Measurements from ENCODE around the gene STARD13. TPM values are rescaled to one million over a fixed set of nuclear protein-coding genes. Genes with fewer than 3 reads are reported as not detected.
A peak's percentile ranks its signal among the peaks of the same experiment; 100 is the strongest.

The STARD13 gene
- total RNA-seq, 2 donors from 2014 or later, result 27.4 to 31.1 TPM

GRCh38 chr13:33115274-33115673 lies 170.3 kb downstream of the STARD13 start:
- intact Hi-C loops (cut with DNase I), result loop anchor here (5.0 kb wide), 1 partner anchor 87 kb away; no protein-coding TSS in a partner anchor
- WGBS, result 85% methylated on average over 2 of the region's 2 CpGs

GRCh38 chr13:33114146-33114545 lies 171.4 kb downstream of the STARD13 start:
- Histone ChIP-seq H3K4me1 (replicated peaks) (peaks cover 25% of the 10 kb centered on the region), H3K4me3 (no peak overlapping the region), H3K27ac (peak overlapping the region; percentile 34 to 65), H3K36me3 (no peaks in the 10 kb centered on the region), H3K9me3 (no peaks in the 10 kb centered on the region), H3K27me3 (replicated peaks; ENCODE audit: insufficient read depth) (no peaks in the 10 kb centered on the region)
- no peak for DNase-seq (ENCODE audit: low spot score)
- TF ChIP-seq CTCF (IDR thresholded peaks at IDR 0.05) (no peak), POLR2A (IDR thresholded peaks at IDR 0.05) (no peak), POLR2AphosphoS5 (IDR thresholded peaks at IDR 0.05) (peak; percentile 44)
- WGBS, result 80% methylated on average over 5 of the region's 5 CpGs
- intact Hi-C loops (cut with DNase I), result no loop called here

More at GRCh38 chr13:33115274-33115673, 170.3 kb downstream of the STARD13 start:
- no peak for DNase-seq (ENCODE audit: low spot score)
- no peaks in the 10 kb centered on the region for H3K9me3 ChIP-seq
- H3K4me3 ChIP-seq, result no peak overlapping the region
- H3K27me3 ChIP-seq (replicated peaks; ENCODE audit: insufficient read depth), result no peaks in the 10 kb centered on the region
- TF ChIP-seq POLR2A (IDR thresholded peaks at IDR 0.05) (no peak), POLR2AphosphoS5 (IDR thresholded peaks at IDR 0.05) (no peak), CTCF (IDR thresholded peaks at IDR 0.05) (no peak)
- peaks cover 17% of the 10 kb centered on the region for H3K4me1 ChIP-seq (replicated peaks)
- no peaks in the 10 kb centered on the region for H3K36me3 ChIP-seq
- peak overlapping the region; percentile 23 to 43 for H3K27ac ChIP-seq

- Histone ChIP-seq H3K36me3 (no peaks in the 10 kb centered on the region), H3K9me3 (no peaks in the 10 kb centered on the region), H3K27ac (peak overlapping the region; percentile 34 to 65), H3K27me3 (replicated peaks; ENCODE audit: insufficient read depth) (no peaks in the 10 kb centered on the region), H3K4me1 (replicated peaks) (peaks cover 25% of the 10 kb centered on the region), H3K4me3 (no peak overlapping the region)
- intact Hi-C loops (cut with DNase I), result no loop called here
- WGBS, result 71% methylated on average over 12 of the region's 12 CpGs
- DNase-seq (ENCODE audit: low spot score), result no peak
- TF ChIP-seq CTCF (IDR thresholded peaks at IDR 0.05), result no peak
- no peak for TF ChIP-seq POLR2AphosphoS5 (IDR thresholded peaks at IDR 0.05)
- TF ChIP-seq POLR2A (IDR thresholded peaks at IDR 0.05), result no peak
Observed at GRCh38 chr13:33112766-33113165, 172.8 kb downstream of the STARD13 start.

GRCh38 chr13:33111414-33112110 lies 174.0 kb downstream of the STARD13 start:
- Histone ChIP-seq H3K36me3 (no peaks in the 10 kb centered on the region), H3K4me3 (no peak overlapping the region), H3K27me3 (replicated peaks; ENCODE audit: insufficient read depth) (no peaks in the 10 kb centered on the region), H3K4me1 (replicated peaks) (peaks cover 25% of the 10 kb centered on the region), H3K27ac (peak overlapping the region; percentile 62 to 65), H3K9me3 (no peaks in the 10 kb centered on the region)
- no peak for DNase-seq (ENCODE audit: low spot score)
- intact Hi-C loops (cut with DNase I), result no loop called here
- WGBS, result 20% methylated on average over 9 of the region's 9 CpGs
- no peak for TF ChIP-seq POLR2A (IDR thresholded peaks at IDR 0.05)
- TF ChIP-seq POLR2AphosphoS5 (IDR thresholded peaks at IDR 0.05), result no peak
- no peak for TF ChIP-seq CTCF (IDR thresholded peaks at IDR 0.05)
